Vagina (tissue), 2 donors: ENCODE measurements around the gene UPK1B.
"Not testable (repeated sequence)": the region's sequence is repeated elsewhere in the genome, so short reads cannot be mapped to it uniquely, and the experiment has no call there.

ENCODE experiments used
- CTCF ChIP-seq, 3 experiments: fragments of 450-650 bp in 2 of 3; fragments of 200-600 bp in 1 of 3; sonication (generic) in 1 of 3; IDR thresholded peaks; one replicate each; pipeline ENCODE4 v1.5.1; 2017 to 2019; ENCODE audit warnings: antibody characterized with exemption in 3 of 3, mild to moderate bottlenecking in 2 of 3, moderate library complexity in 2 of 3
- POLR2AphosphoS5 ChIP-seq, 2 donors: sonication (generic); formaldehyde crosslinking; IDR thresholded peaks; one replicate each; pipeline ENCODE4 v1.9.0; 2017; ENCODE audit warnings: antibody characterized with exemption in 2 of 2, mild to moderate bottlenecking in 2 of 2, low read depth in 1 of 2; ENCODE audit not compliant: insufficient read depth in 1 of 2

GRCh38 chr3:119164745-119165144 lies 8.7 kb upstream of the UPK1B start:
- not testable (repeated sequence) for TF ChIP-seq CTCF (IDR thresholded peaks at IDR 0.05); POLR2AphosphoS5 (IDR thresholded peaks at IDR 0.05; ENCODE audit: insufficient read depth in 1 of 2, low read depth in 1 of 2)
